ENCODE results near the gene RTRAF. TPM values are rescaled to one million over a fixed set of nuclear protein-coding genes. Genes with fewer than 3 reads are reported as not detected.

The RTRAF gene
- total RNA-seq, result 59.9 and 67.6 TPM in 2 replicates

GRCh38 chr14:51989293-51990234 is at the start of gene RTRAF:
RTRAF (plus strand) TSS chr14:51989546; CDS start chr14:51989640, 94 bp downstream.

Other genes starting within 250 kb of the RTRAF start
- 22.1 and 25.0 TPM in 2 replicates for gene GNG2, start 128.9 kb upstream of the RTRAF start, total RNA-seq
- 61.7 and 104 TPM in 2 replicates for gene NID2, start 79.5 kb downstream of the RTRAF start, total RNA-seq

All from subcutaneous preadipocyte (primary cell).